IMR-90 (cell line): ENCODE results near the gene DNAJB2. TPM values are rescaled to one million over a fixed set of nuclear protein-coding genes. Genes with fewer than 3 reads are reported as not detected.

Source experiments
- ATAC-seq: fragments of 200-7000 bp; cut with Tn5 transposase; 2 replicates; pipeline ENCODE4 v1.9.1; 2020; ENCODE audit warnings: low read depth, mild to moderate bottlenecking, moderate library complexity
- BruUV-seq: library from RNA; stranded (reverse); fragments of 400-500 nt; replicated peaks from 2 replicates; lab custom pipeline; 2021; lab: Mats Ljungman, UMichigan
- CTCF ChIA-PET: fragments of 300-600 bp; formaldehyde crosslinking; extraction: SDS; loops from one replicate; lab custom pipeline; 2021; ENCODE audit warnings: antibody characterized with exemption; lab: Yijun Ruan, JAX
- POLR2A ChIA-PET: fragments of 300-600 bp; sonication (Branson Sonifier 250); formaldehyde crosslinking; loops from one replicate; lab custom pipeline; 2022; ENCODE audit warnings: antibody characterized with exemption; ENCODE audit not compliant: unreplicated experiment; lab: Charles Lee
- DNase-seq: peaks from one replicate; pipeline ENCODE4 v3.0.0; 2013
- H2AFZ ChIP-seq: replicated peaks from 2 replicates; pipeline ENCODE3; 2013; ENCODE audit warnings: low read length, mild to moderate bottlenecking; ENCODE audit not compliant: poor library complexity
- H2AK5ac ChIP-seq: 2 replicates; pipeline ENCODE4 v1.6.1; 2013; ENCODE audit warnings: low read depth, low read length, inconsistent platforms
- H2AK9ac ChIP-seq: replicated peaks from 2 replicates; pipeline ENCODE3; 2013; ENCODE audit warnings: mild to moderate bottlenecking, low read depth, low read length, moderate library complexity; ENCODE audit not compliant: poor library complexity
- H2BK120ac ChIP-seq: 2 replicates; pipeline ENCODE4 v1.6.1; 2013; ENCODE audit warnings: low read depth, low read length, inconsistent platforms
- H2BK15ac ChIP-seq: 3 replicates; pipeline ENCODE4 v1.6.1; 2013; ENCODE audit warnings: low read depth, low read length, inconsistent platforms
- H2BK20ac ChIP-seq: 2 replicates; pipeline ENCODE4 v1.6.1; 2013; ENCODE audit warnings: low read depth, mild to moderate bottlenecking, inconsistent platforms, low read length, moderate library complexity
- H2BK5ac ChIP-seq: 2 replicates; pipeline ENCODE4 v1.6.1; 2013; ENCODE audit warnings: mild to moderate bottlenecking, low read depth, low read length, inconsistent platforms; ENCODE audit not compliant: poor library complexity, severe bottlenecking
- H3K14ac ChIP-seq: replicated peaks from 2 replicates; pipeline ENCODE4 v1.6.1; 2013; ENCODE audit warnings: low read depth, low read length, inconsistent platforms
- H3K18ac ChIP-seq: 2 replicates; pipeline ENCODE4 v1.6.1; 2013; ENCODE audit warnings: low read depth, low read length, control low read depth
- H3K23ac ChIP-seq: 2 replicates; pipeline ENCODE4 v1.6.1; 2013; ENCODE audit warnings: low read depth, low read length, inconsistent platforms
- H3K27ac ChIP-seq: 2 replicates; pipeline ENCODE4 v1.5.1; 2013; ENCODE audit warnings: mild to moderate bottlenecking, control low read depth, low read length; ENCODE audit not compliant: insufficient read depth
- H3K27me3 ChIP-seq: 2 replicates; pipeline ENCODE4 v1.6.1; 2013; ENCODE audit warnings: low read length; ENCODE audit not compliant: control insufficient read depth, insufficient read depth
- H3K36me3 ChIP-seq: 2 replicates; pipeline ENCODE4 v1.6.1; 2013; ENCODE audit warnings: low read length, mixed read lengths; ENCODE audit not compliant: control insufficient read depth, insufficient read depth
- H3K4ac ChIP-seq: 2 replicates; pipeline ENCODE4 v1.6.1; 2013; ENCODE audit warnings: low read depth, low read length, inconsistent platforms
- H3K4me1 ChIP-seq: 2 replicates; pipeline ENCODE4 v1.6.1; 2013; ENCODE audit warnings: low read length, mixed read lengths; ENCODE audit not compliant: control insufficient read depth, insufficient read depth
- H3K4me2 ChIP-seq: 2 replicates; pipeline ENCODE4 v1.6.1; 2013; ENCODE audit warnings: low read depth, mild to moderate bottlenecking, control low read depth, low read length, moderate library complexity
- H3K4me3 ChIP-seq: 2 replicates; pipeline ENCODE4 v1.5.1; 2013; ENCODE audit warnings: low read depth, mild to moderate bottlenecking, control low read depth, low read length, moderate library complexity; ENCODE audit not compliant: insufficient read depth
- H3K56ac ChIP-seq: 2 replicates; pipeline ENCODE4 v1.6.1; 2013; ENCODE audit warnings: low read length, inconsistent platforms; ENCODE audit not compliant: insufficient read depth; ENCODE audit errors: extremely low read depth
- H3K79me1 ChIP-seq, 2 experiments: 2 replicates each; pipeline ENCODE4 v1.6.1; 2013; ENCODE audit warnings: low read length in 2 of 2, inconsistent platforms in 1 of 2, low read depth in 1 of 2
- H3K9ac ChIP-seq: 2 replicates; pipeline ENCODE4 v1.6.1; 2013; ENCODE audit warnings: low read depth, low read length, control low read depth
- H3K9me1 ChIP-seq: 2 replicates; pipeline ENCODE4 v1.6.1; 2013; ENCODE audit warnings: low read length, inconsistent platforms; ENCODE audit not compliant: insufficient read depth
- H3K9me3 ChIP-seq: 2 replicates; pipeline ENCODE4 v1.6.1; 2013; ENCODE audit warnings: low read length; ENCODE audit not compliant: control insufficient read depth, insufficient read depth
- H4K20me1 ChIP-seq: 2 replicates; pipeline ENCODE4 v1.6.1; 2013; ENCODE audit warnings: low read length, inconsistent platforms; ENCODE audit not compliant: insufficient read depth
- H4K5ac ChIP-seq: 2 replicates; pipeline ENCODE4 v1.6.1; 2013; ENCODE audit warnings: mild to moderate bottlenecking, low read depth, low read length, control low read depth
- H4K8ac ChIP-seq, 2 experiments: 2 replicates each; pipeline ENCODE4 v1.6.1; 2013; ENCODE audit warnings: low read depth in 2 of 2, low read length in 2 of 2, control low read depth in 1 of 2, inconsistent platforms in 1 of 2
- H4K91ac ChIP-seq: 2 replicates; pipeline ENCODE4 v1.6.1; 2013; ENCODE audit warnings: low read depth, low read length, inconsistent platforms; ENCODE audit not compliant: insufficient read depth
- BHLHE40 ChIP-seq: fragments of 150-350 bp; IDR thresholded peaks from 2 replicates; pipeline ENCODE4 v1.6.1; 2016; ENCODE audit warnings: mild to moderate bottlenecking, low read depth, low read length
- CEBPB ChIP-seq: IDR thresholded peaks from 2 replicates; pipeline ENCODE4 v1.6.1; 2012; ENCODE audit warnings: low read depth, low read length, improper control_type of control experiment
- CHD1 ChIP-seq: IDR thresholded peaks from 2 replicates; pipeline ENCODE4 v1.6.1; 2012; ENCODE audit warnings: low read depth, low read length, improper control_type of control experiment
- FOS ChIP-seq: fragments of 150-350 bp; IDR thresholded peaks from 2 replicates; pipeline ENCODE4 v1.6.1; 2016; ENCODE audit warnings: low read depth, low read length
- MAFK ChIP-seq: IDR thresholded peaks from 2 replicates; pipeline ENCODE4 v1.6.1; 2012; ENCODE audit warnings: low read depth, low read length, improper control_type of control experiment
- MAZ ChIP-seq: IDR thresholded peaks from 2 replicates; pipeline ENCODE4 v1.6.1; 2012; ENCODE audit warnings: low read depth, mild to moderate bottlenecking, low read length, improper control_type of control experiment, moderate library complexity, borderline replicate concordance
- MXI1 ChIP-seq: IDR thresholded peaks from 2 replicates; pipeline ENCODE4 v1.6.1; 2012; ENCODE audit warnings: low read depth, mild to moderate bottlenecking, low read length, moderate library complexity, borderline replicate concordance
- NFE2L2 ChIP-seq: fragments of 150-350 bp; IDR thresholded peaks from 2 replicates; pipeline ENCODE4 v1.6.1; 2016; ENCODE audit warnings: low read depth, mild to moderate bottlenecking, low read length
- POLR2A ChIP-seq: IDR thresholded peaks from 2 replicates; pipeline ENCODE4 v1.6.1; 2012; ENCODE audit warnings: mild to moderate bottlenecking, low read depth, low read length
- RAD21 ChIP-seq: IDR thresholded peaks from 2 replicates; pipeline ENCODE4 v1.6.1; 2012; ENCODE audit warnings: low read length, improper control_type of control experiment
- RCOR1 ChIP-seq: IDR thresholded peaks from 2 replicates; pipeline ENCODE4 v1.6.1; 2012; ENCODE audit warnings: mild to moderate bottlenecking, low read length, improper control_type of control experiment; ENCODE audit not compliant: insufficient replicate concordance
- RFX5 ChIP-seq: IDR thresholded peaks from 2 replicates; pipeline ENCODE4 v1.8.0; 2012; ENCODE audit warnings: low read depth, mild to moderate bottlenecking, low read length, moderate library complexity
- SMC3 ChIP-seq: fragments of 150-350 bp; IDR thresholded peaks from 2 replicates; pipeline ENCODE4 v1.6.1; 2016; ENCODE audit warnings: low read depth, mild to moderate bottlenecking, antibody characterized with exemption, low read length, moderate library complexity
- WGBS, 2 experiments: methylation state at CpG; one replicate each; pipeline versions ENCODE4 v1.1.5 to v1.1.7; 2013; ENCODE audit warnings: missing lambda C conversion rate in 2 of 2; ENCODE audit not compliant: insufficient read length in 1 of 2; ENCODE audit errors: extremely low coverage in 2 of 2; 5-methylcytosine and 5-hydroxymethylcytosine counted together
- dilution Hi-C: fragments of 300-500 bp; cut with HindIII; formaldehyde crosslinking; loops from one replicate; pipeline ENCODE4 v1.14.3; 2018; ENCODE audit warnings: low sequenced_read_pairs; ENCODE audit not compliant: unreplicated experiment
- in situ Hi-C: fragments of 300-500 bp; cut with MboI; formaldehyde crosslinking; loops from 3 replicates; pipeline ENCODE4 v1.14.3; 2019; ENCODE audit warnings: low sequenced_read_pairs, inconsistent platforms, mixed read lengths
- intact Hi-C: fragments of 100-400 bp; cut with micrococcal nuclease; formaldehyde crosslinking; loops from 2 replicates; pipeline ENCODE4 v1.10.0; 2022
- polyA plus RNA-seq, 3 experiments: library from polyadenylated mRNA; depleted of rRNA; stranded (reverse); fragments of >200 nt; gene quantifications; 2 replicates each; pipeline ENCODE4 v1.2.3, GENCODE V29; 2012; ENCODE audit warnings: low replicate concordance in 1 of 3
- total RNA-seq: library from RNA; depleted of rRNA; stranded (reverse); fragments of >200 nt; gene quantifications from 2 replicates; pipeline ENCODE4 v1.2.3, GENCODE V29; 2012
- TF ChIP-seq, protein P1 (sequence below): fragments of 150-350 bp; IDR thresholded peaks from 2 replicates; pipeline ENCODE4 v1.6.1; 2017; ENCODE audit warnings: mild to moderate bottlenecking, antibody characterized with exemption, low read length, low read depth
- TF ChIP-seq, protein P2 (sequence below): fragments of 150-350 bp; IDR thresholded peaks from 2 replicates; pipeline ENCODE4 v1.6.1; 2016; ENCODE audit warnings: low read depth, mild to moderate bottlenecking, low read length, moderate library complexity, borderline replicate concordance
- TF ChIP-seq, protein P3 (sequence below): conservative IDR thresholded peaks from 2 replicates; pipeline ENCODE4 v1.5.1; 2012; ENCODE audit warnings: mild to moderate bottlenecking, low read depth, low read length, improper control_type of control experiment

Gene DNAJB2
- total and polyA plus RNA-seq, 2 of the 4 experiments (the other 2 are of a cell fraction): 30.6 to 45.8 TPM

DNA sequence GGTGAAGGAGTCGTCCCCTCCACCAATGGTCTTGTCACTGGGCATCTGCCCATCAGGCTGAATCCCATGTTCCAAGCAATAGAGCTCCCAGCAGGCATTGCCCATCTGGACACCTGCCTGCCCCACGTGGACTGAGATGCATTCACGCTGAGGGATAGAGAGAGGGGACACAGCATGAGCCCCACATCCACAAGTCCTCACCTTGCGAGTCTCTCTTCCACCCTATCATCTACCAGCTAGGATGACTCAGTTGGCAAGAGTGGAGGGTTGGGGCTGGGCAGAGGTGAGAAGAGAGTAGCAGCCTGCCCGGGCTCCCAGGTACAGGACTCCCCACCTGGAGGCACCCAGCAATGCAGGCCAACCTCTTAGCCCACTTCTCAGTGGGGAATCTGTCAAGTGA, 27.1 kb upstream of the DNAJB2 start:
- Histone ChIP-seq H2BK15ac (no peak overlapping the region), H3K36me3 (peaks cover 15% of the 10 kb centered on the region; the same call in 1 of the 2 replicates), H4K20me1 (0 out of 2 replicates have a peak, but pooled peaks cover 8% of the 10 kb centered on the region), H3K27ac (no peak overlapping the region), H4K5ac (no peak overlapping the region), H3K79me1 (peaks cover 8 to 20% of the 10 kb centered on the region in 2 experiments), H3K18ac (no peak overlapping the region), H3K14ac (no peak overlapping the region), H3K4me1 (peaks cover 40% of the 10 kb centered on the region), H4K8ac (no peak overlapping the region), H3K23ac (peak overlapping the region; percentile 76; the same call in 1 of the 2 replicates), H3K4me3 (no peak overlapping the region), H3K9ac (no peak overlapping the region), H3K4me2 (no peak overlapping the region), H2AFZ (no peak overlapping the region), H2BK5ac (no peak overlapping the region), H3K27me3 (peaks cover 13% of the 10 kb centered on the region), H3K9me1 (peaks cover 32% of the 10 kb centered on the region), H2BK20ac (no peak overlapping the region), H2AK9ac (no peak overlapping the region), H2BK120ac (no peak overlapping the region), H3K4ac (no peak overlapping the region; the same call in 1 of the 2 replicates), H3K56ac (no peak overlapping the region), H2AK5ac (peak overlapping the region; percentile 74; the same call in 1 of the 2 replicates), H3K9me3 (no peaks in the 10 kb centered on the region), H4K91ac (no peak overlapping the region; the same call in 1 of the 2 replicates)
- dilution Hi-C loops: no loop called here
- WGBS, 2 experiments: no CpG with 5 or more reads among the region's 5 CpGs
- intact Hi-C loops: no loop called here
- ChIA-PET CTCF (no interaction called here), POLR2A (no interaction called here)
- DNase-seq (no peak), ATAC-seq (no peak)
- in situ Hi-C loops: no loop called here
- no peak for TF ChIP-seq MAZ
- no peak for TF ChIP-seq RCOR1
- TF ChIP-seq SMC3: no peak
- TF ChIP-seq RAD21: no peak
- TF ChIP-seq, protein P1, sequence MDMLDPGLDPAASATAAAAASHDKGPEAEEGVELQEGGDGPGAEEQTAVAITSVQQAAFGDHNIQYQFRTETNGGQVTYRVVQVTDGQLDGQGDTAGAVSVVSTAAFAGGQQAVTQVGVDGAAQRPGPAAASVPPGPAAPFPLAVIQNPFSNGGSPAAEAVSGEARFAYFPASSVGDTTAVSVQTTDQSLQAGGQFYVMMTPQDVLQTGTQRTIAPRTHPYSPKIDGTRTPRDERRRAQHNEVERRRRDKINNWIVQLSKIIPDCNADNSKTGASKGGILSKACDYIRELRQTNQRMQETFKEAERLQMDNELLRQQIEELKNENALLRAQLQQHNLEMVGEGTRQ: no peak
- TF ChIP-seq POLR2A: no peak
- no peak for TF ChIP-seq MAFK
- TF ChIP-seq RFX5: no peak
- TF ChIP-seq NFE2L2: no peak
- no peak for TF ChIP-seq MXI1
- no peak for TF ChIP-seq CEBPB
- TF ChIP-seq BHLHE40: no peak
- TF ChIP-seq, protein P2, sequence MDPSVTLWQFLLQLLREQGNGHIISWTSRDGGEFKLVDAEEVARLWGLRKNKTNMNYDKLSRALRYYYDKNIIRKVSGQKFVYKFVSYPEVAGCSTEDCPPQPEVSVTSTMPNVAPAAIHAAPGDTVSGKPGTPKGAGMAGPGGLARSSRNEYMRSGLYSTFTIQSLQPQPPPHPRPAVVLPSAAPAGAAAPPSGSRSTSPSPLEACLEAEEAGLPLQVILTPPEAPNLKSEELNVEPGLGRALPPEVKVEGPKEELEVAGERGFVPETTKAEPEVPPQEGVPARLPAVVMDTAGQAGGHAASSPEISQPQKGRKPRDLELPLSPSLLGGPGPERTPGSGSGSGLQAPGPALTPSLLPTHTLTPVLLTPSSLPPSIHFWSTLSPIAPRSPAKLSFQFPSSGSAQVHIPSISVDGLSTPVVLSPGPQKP: no peak
- no peak for TF ChIP-seq CHD1
- TF ChIP-seq, protein P3, sequence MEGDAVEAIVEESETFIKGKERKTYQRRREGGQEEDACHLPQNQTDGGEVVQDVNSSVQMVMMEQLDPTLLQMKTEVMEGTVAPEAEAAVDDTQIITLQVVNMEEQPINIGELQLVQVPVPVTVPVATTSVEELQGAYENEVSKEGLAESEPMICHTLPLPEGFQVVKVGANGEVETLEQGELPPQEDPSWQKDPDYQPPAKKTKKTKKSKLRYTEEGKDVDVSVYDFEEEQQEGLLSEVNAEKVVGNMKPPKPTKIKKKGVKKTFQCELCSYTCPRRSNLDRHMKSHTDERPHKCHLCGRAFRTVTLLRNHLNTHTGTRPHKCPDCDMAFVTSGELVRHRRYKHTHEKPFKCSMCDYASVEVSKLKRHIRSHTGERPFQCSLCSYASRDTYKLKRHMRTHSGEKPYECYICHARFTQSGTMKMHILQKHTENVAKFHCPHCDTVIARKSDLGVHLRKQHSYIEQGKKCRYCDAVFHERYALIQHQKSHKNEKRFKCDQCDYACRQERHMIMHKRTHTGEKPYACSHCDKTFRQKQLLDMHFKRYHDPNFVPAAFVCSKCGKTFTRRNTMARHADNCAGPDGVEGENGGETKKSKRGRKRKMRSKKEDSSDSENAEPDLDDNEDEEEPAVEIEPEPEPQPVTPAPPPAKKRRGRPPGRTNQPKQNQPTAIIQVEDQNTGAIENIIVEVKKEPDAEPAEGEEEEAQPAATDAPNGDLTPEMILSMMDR: no peak
- TF ChIP-seq FOS: no peak
- BruUV-seq: no TSS peak
